ENCODE data around the gene CLPTM1.

Gene CLPTM1

GRCh38 chr19:45009625-45010255 is 54.6 kb downstream of the CLPTM1 start:
- no peak for DNase-seq (ENCODE audit: low read depth in 2 of 2)

- no peak for DNase-seq (ENCODE audit: low read depth in 2 of 2)
Observed at GRCh38 chr19:45010306-45010705, 55.1 kb downstream of the CLPTM1 start.

- no peak for DNase-seq (ENCODE audit: low read depth in 2 of 2)
Observed at GRCh38 chr19:45011959-45012358, 56.8 kb downstream of the CLPTM1 start.

GRCh38 chr19:45016388-45017314 is 61.5 kb downstream of the CLPTM1 start:
- DNase-seq (ENCODE audit: low read depth in 2 of 2) = peak; percentile 31 to 39

- DNase-seq (ENCODE audit: low read depth in 2 of 2) = no peak
Observed at GRCh38 chr19:45019187-45019586, 64.0 kb downstream of the CLPTM1 start.

GRCh38 chr19:45020071-45020470 is 64.9 kb downstream of the CLPTM1 start:
- no peak for DNase-seq (ENCODE audit: low read depth in 2 of 2)

- no peak for DNase-seq (ENCODE audit: low read depth in 2 of 2)
Observed at GRCh38 chr19:45021971-45022370, 66.8 kb downstream of the CLPTM1 start.

GRCh38 chr19:45023048-45023447 is 67.9 kb downstream of the CLPTM1 start:
- no peak for DNase-seq (ENCODE audit: low read depth in 2 of 2)

GRCh38 chr19:45025264-45025663 is 70.1 kb downstream of the CLPTM1 start:
- DNase-seq (ENCODE audit: low read depth in 2 of 2) = no peak

- no peak for DNase-seq (ENCODE audit: low read depth in 2 of 2)
Observed at GRCh38 chr19:45027371-45027770, 72.2 kb downstream of the CLPTM1 start.

GRCh38 chr19:45030825-45031224 is 75.6 kb downstream of the CLPTM1 start:
- DNase-seq (ENCODE audit: low read depth in 2 of 2) = no peak

GRCh38 chr19:45032421-45032820 is 77.2 kb downstream of the CLPTM1 start:
- DNase-seq (ENCODE audit: low read depth in 2 of 2) = no peak

GRCh38 chr19:45035755-45036154 is 80.6 kb downstream of the CLPTM1 start:
- no peak for DNase-seq (ENCODE audit: low read depth in 2 of 2)

GRCh38 chr19:45037393-45038169 is 82.4 kb downstream of the CLPTM1 start:
- no peak for DNase-seq (ENCODE audit: low read depth in 2 of 2)

- DNase-seq (ENCODE audit: low read depth in 2 of 2) = peak; percentile 65 to 71
Observed at GRCh38 chr19:45038931-45039893, 84.0 kb downstream of the CLPTM1 start, which contains the start of gene CLASRP. Gene CLASRP, plus strand, starts transcription at chr19:45039045. Its CDS starts 1,168 bp downstream, at chr19:45040213.

GRCh38 chr19:45040059-45040771 is 85.0 kb downstream of the CLPTM1 start:
- DNase-seq (ENCODE audit: low read depth in 2 of 2) = no peak

- DNase-seq (ENCODE audit: low read depth in 2 of 2) = no peak
Observed at GRCh38 chr19:45041125-45041524, 85.9 kb downstream of the CLPTM1 start.

All from fibroblast of skin of left quadriceps (primary cell).